GM12864 (cell line): ENCODE measurements around the gene VSIR.

Source experiments
- DNase-seq: peaks from one replicate; pipeline ENCODE4 v3.0.0-alpha.2; 2011; ENCODE audit warnings: low read depth
- H3K4me3 ChIP-seq: 2 replicates; pipeline ENCODE4 v1.5.1; 2011; ENCODE audit warnings: mild to moderate bottlenecking, low read depth, low read length, control low read depth
- CTCF ChIP-seq: IDR thresholded peaks from 2 replicates; pipeline ENCODE4 v1.5.1; 2011; ENCODE audit warnings: low read depth, mild to moderate bottlenecking, moderate library complexity, low read length, control low read depth, inconsistent platforms; ENCODE audit errors: missing control alignments

Gene VSIR

GRCh38 chr10:71750124-71750841 lies 23.0 kb downstream of the VSIR start:
- TF ChIP-seq CTCF: no peak
- no peak for DNase-seq
- no peak overlapping the region for H3K4me3 ChIP-seq

- H3K4me3 ChIP-seq: no peak overlapping the region
- TF ChIP-seq CTCF: no peak
- no peak for DNase-seq
Measured at GRCh38 chr10:71749396-71749795, 23.9 kb downstream of the VSIR start.

GRCh38 chr10:71748671-71749191 lies 24.6 kb downstream of the VSIR start:
- H3K4me3 ChIP-seq: no peak overlapping the region
- peak; percentile 15 for TF ChIP-seq CTCF
- DNase-seq: peak; percentile 70

GRCh38 chr10:71747551-71748523 lies 25.5 kb downstream of the VSIR start:
- H3K4me3 ChIP-seq: no peak overlapping the region
- no peak for DNase-seq
- TF ChIP-seq CTCF: no peak

- no peak for DNase-seq
- no peak for TF ChIP-seq CTCF
- no peak overlapping the region for H3K4me3 ChIP-seq
Measured at GRCh38 chr10:71747039-71747531, 26.2 kb downstream of the VSIR start.

- DNase-seq: no peak
- TF ChIP-seq CTCF: no peak
- no peak overlapping the region for H3K4me3 ChIP-seq
Measured at GRCh38 chr10:71746344-71747037, 26.8 kb downstream of the VSIR start.
